ENCODE measurements around the gene FSIP1.

The FSIP1 gene

GRCh38 chr15:39642011-39642640 is 140.5 kb downstream of the FSIP1 start:
- in situ Hi-C loops (cut with HindIII; ENCODE audit: low pct_ligation_motif_present, low pct_unique_long_range_greater_than_20kb, low sequenced_read_pairs), result no loop called here
- DNase-seq, result no peak

- DNase-seq, result no peak
- in situ Hi-C loops (cut with HindIII; ENCODE audit: low pct_ligation_motif_present, low pct_unique_long_range_greater_than_20kb, low sequenced_read_pairs), result no loop called here
Observed at GRCh38 chr15:39641191-39641889, 141.3 kb downstream of the FSIP1 start.

- in situ Hi-C loops (cut with HindIII; ENCODE audit: low pct_ligation_motif_present, low pct_unique_long_range_greater_than_20kb, low sequenced_read_pairs), result no loop called here
- no peak for DNase-seq
Observed at GRCh38 chr15:39640665-39641064, 142.0 kb downstream of the FSIP1 start.

GRCh38 chr15:39639037-39639436 is 143.6 kb downstream of the FSIP1 start:
- DNase-seq, result no peak
- in situ Hi-C loops (cut with HindIII; ENCODE audit: low pct_ligation_motif_present, low pct_unique_long_range_greater_than_20kb, low sequenced_read_pairs), result no loop called here

- in situ Hi-C loops (cut with HindIII; ENCODE audit: low pct_ligation_motif_present, low pct_unique_long_range_greater_than_20kb, low sequenced_read_pairs), result no loop called here
- no peak for DNase-seq
Observed at GRCh38 chr15:39638041-39638440, 144.6 kb downstream of the FSIP1 start.

GRCh38 chr15:39631357-39631756 is 151.3 kb downstream of the FSIP1 start:
- no peak for DNase-seq
- in situ Hi-C loops (cut with HindIII; ENCODE audit: low pct_ligation_motif_present, low pct_unique_long_range_greater_than_20kb, low sequenced_read_pairs), result no loop called here

GRCh38 chr15:39629906-39630305 is 152.7 kb downstream of the FSIP1 start:
- in situ Hi-C loops (cut with HindIII; ENCODE audit: low pct_ligation_motif_present, low pct_unique_long_range_greater_than_20kb, low sequenced_read_pairs), result no loop called here
- DNase-seq, result no peak

GRCh38 chr15:39629371-39629770 is 153.3 kb downstream of the FSIP1 start:
- in situ Hi-C loops (cut with HindIII; ENCODE audit: low pct_ligation_motif_present, low pct_unique_long_range_greater_than_20kb, low sequenced_read_pairs), result no loop called here
- no peak for DNase-seq

- DNase-seq, result no peak
- in situ Hi-C loops (cut with HindIII; ENCODE audit: low pct_ligation_motif_present, low pct_unique_long_range_greater_than_20kb, low sequenced_read_pairs), result no loop called here
Observed at GRCh38 chr15:39628546-39629257, 153.9 kb downstream of the FSIP1 start.

- in situ Hi-C loops (cut with HindIII; ENCODE audit: low pct_ligation_motif_present, low pct_unique_long_range_greater_than_20kb, low sequenced_read_pairs), result no loop called here
- DNase-seq, result no peak
Observed at GRCh38 chr15:39628144-39628508, 154.5 kb downstream of the FSIP1 start.

- no peak for DNase-seq
- in situ Hi-C loops (cut with HindIII; ENCODE audit: low pct_ligation_motif_present, low pct_unique_long_range_greater_than_20kb, low sequenced_read_pairs), result no loop called here
Observed at GRCh38 chr15:39627451-39628143, 155.0 kb downstream of the FSIP1 start.

GRCh38 chr15:39625856-39626255 is 156.8 kb downstream of the FSIP1 start:
- no peak for DNase-seq
- in situ Hi-C loops (cut with HindIII; ENCODE audit: low pct_ligation_motif_present, low pct_unique_long_range_greater_than_20kb, low sequenced_read_pairs), result no loop called here

GRCh38 chr15:39625451-39625850 is 157.2 kb downstream of the FSIP1 start:
- in situ Hi-C loops (cut with HindIII; ENCODE audit: low pct_ligation_motif_present, low pct_unique_long_range_greater_than_20kb, low sequenced_read_pairs), result no loop called here
- DNase-seq, result no peak

GRCh38 chr15:39624806-39625205 is 157.8 kb downstream of the FSIP1 start:
- in situ Hi-C loops (cut with HindIII; ENCODE audit: low pct_ligation_motif_present, low pct_unique_long_range_greater_than_20kb, low sequenced_read_pairs), result no loop called here
- DNase-seq, result peak; percentile 55

- in situ Hi-C loops (cut with HindIII; ENCODE audit: low pct_ligation_motif_present, low pct_unique_long_range_greater_than_20kb, low sequenced_read_pairs), result no loop called here
- DNase-seq, result no peak
Observed at GRCh38 chr15:39623529-39623931, 159.1 kb downstream of the FSIP1 start.

GRCh38 chr15:39622660-39623516 is 159.8 kb downstream of the FSIP1 start:
- in situ Hi-C loops (cut with HindIII; ENCODE audit: low pct_ligation_motif_present, low pct_unique_long_range_greater_than_20kb, low sequenced_read_pairs), result no loop called here
- DNase-seq, result no peak

- in situ Hi-C loops (cut with HindIII; ENCODE audit: low pct_ligation_motif_present, low pct_unique_long_range_greater_than_20kb, low sequenced_read_pairs), result no loop called here
- no peak for DNase-seq
Observed at GRCh38 chr15:39621976-39622375, 160.7 kb downstream of the FSIP1 start.

GRCh38 chr15:39621210-39621609 is 161.4 kb downstream of the FSIP1 start:
- in situ Hi-C loops (cut with HindIII; ENCODE audit: low pct_ligation_motif_present, low pct_unique_long_range_greater_than_20kb, low sequenced_read_pairs), result no loop called here
- no peak for DNase-seq

All from ACHN (cell line).